GM12878 (cell line): Measurements from ENCODE around the gene C1orf232. TPM values are rescaled to one million over a fixed set of nuclear protein-coding genes. Genes with fewer than 3 reads are reported as not detected.

Experiments used
- ATAC-seq: fragments of 200-7000 bp; cut with Tn5 transposase; 3 replicates; pipeline ENCODE4 v1.9.1; 2020; ENCODE audit warnings: mild to moderate bottlenecking, moderate library complexity
- BruUV-seq: library from RNA; stranded (reverse); fragments of 400-500 nt; replicated peaks from 2 replicates; lab custom pipeline; 2021; lab: Mats Ljungman, UMichigan
- CTCF ChIA-PET: fragments of 300-600 bp; sonication (Branson Sonifier 250); formaldehyde crosslinking; extraction: SDS; loops from one replicate; lab custom pipeline; 2021; ENCODE audit warnings: inconsistent platforms; lab: Yijun Ruan, JAX
- POLR2A ChIA-PET: fragments of 350-600 bp; formaldehyde crosslinking; extraction: SDS; loops from one replicate; lab custom pipeline; 2021; ENCODE audit warnings: inconsistent platforms; lab: Charles Lee
- RAD21 ChIA-PET: fragments of 300-600 bp; sonication (Branson Sonifier 250); formaldehyde crosslinking; loops from one replicate; lab custom pipeline; 2023; ENCODE audit warnings: antibody characterized with exemption; ENCODE audit not compliant: unreplicated experiment; lab: Charles Lee
- SMC1A ChIA-PET: fragments of 300-600 bp; sonication (Branson Sonifier 250); formaldehyde crosslinking; loops from one replicate; lab custom pipeline; 2023; ENCODE audit not compliant: unreplicated experiment, uncharacterized antibody; lab: Charles Lee
- DNase-seq: peaks from one replicate; pipeline ENCODE4 v3.0.0-alpha.2; 2011; ENCODE audit warnings: low read depth, low spot score
- FAIRE-seq: peaks from 3 replicates; lab custom pipeline; 2011; peaks lifted over from hg19 to GRCh38; lab: Jason Lieb, UNC
- H2AFZ ChIP-seq: 2 replicates; pipeline ENCODE4 v1.6.0; 2011; ENCODE audit warnings: low read depth, low read length, control low read depth; ENCODE audit not compliant: control insufficient read depth
- H3K27ac ChIP-seq: 2 replicates; pipeline ENCODE4 v1.5.1; 2011; ENCODE audit warnings: control low read depth; ENCODE audit not compliant: control insufficient read depth, insufficient read depth
- H3K27me3 ChIP-seq, 2 experiments: replicated peaks in 1 of 2; 2 replicates each; pipeline versions ENCODE4 v1.6.0 to v1.6.1; 2011; ENCODE audit warnings: low read length in 1 of 2; ENCODE audit not compliant: control insufficient read depth in 2 of 2, insufficient read depth in 2 of 2
- H3K36me3 ChIP-seq, 2 experiments: 2 replicates each; pipeline ENCODE4 v1.5.1; 2011; ENCODE audit warnings: low read length in 1 of 2; ENCODE audit not compliant: control insufficient read depth in 2 of 2, insufficient read depth in 2 of 2
- H3K4me1 ChIP-seq: 2 replicates; pipeline ENCODE4 v1.6.1; 2011; ENCODE audit warnings: mild to moderate bottlenecking, low read length, moderate library complexity, mixed read lengths; ENCODE audit not compliant: control insufficient read depth, insufficient read depth
- H3K4me2 ChIP-seq: 2 replicates; pipeline ENCODE4 v1.6.0; 2011; ENCODE audit warnings: control low read depth; ENCODE audit not compliant: control insufficient read depth, insufficient read depth
- H3K4me3 ChIP-seq: fragments of 200-600 bp; sonication (generic); 2 replicates; pipeline ENCODE4 v1.5.1; 2016
- H3K79me2 ChIP-seq: 2 replicates; pipeline ENCODE4 v1.6.0; 2011; ENCODE audit warnings: low read length; ENCODE audit not compliant: control insufficient read depth, insufficient read depth
- H3K9ac ChIP-seq: 2 replicates; pipeline ENCODE4 v1.8.0; 2011; ENCODE audit warnings: low read length, control low read depth, mixed read lengths; ENCODE audit not compliant: control insufficient read depth, insufficient read depth
- H3K9me3 ChIP-seq: replicated peaks from 3 replicates; pipeline ENCODE4 v1.5.1; 2011; ENCODE audit warnings: mild to moderate bottlenecking, low read length; ENCODE audit not compliant: control insufficient read depth, insufficient read depth
- H4K20me1 ChIP-seq: 2 replicates; pipeline ENCODE4 v1.6.0; 2011; ENCODE audit not compliant: control insufficient read depth, insufficient read depth
- FOXK2 ChIP-seq: fragments of 450-650 bp; IDR thresholded peaks from 2 replicates; pipeline ENCODE4 v1.6.1; 2017; ENCODE audit warnings: mild to moderate bottlenecking, moderate library complexity
- NFYB ChIP-seq: IDR thresholded peaks from 2 replicates; pipeline ENCODE4 v1.6.1; 2011; ENCODE audit warnings: low read depth, mild to moderate bottlenecking, low read length, improper control_type of control experiment, moderate library complexity; ENCODE audit not compliant: insufficient read depth
- PAX8 ChIP-seq: fragments of 450-650 bp; IDR thresholded peaks from 2 replicates; pipeline ENCODE4 v1.6.1; 2017; ENCODE audit warnings: mild to moderate bottlenecking, moderate library complexity
- SPI1 ChIP-seq: IDR thresholded peaks from 2 replicates; pipeline ENCODE4 v1.6.1; 2011; ENCODE audit warnings: low read depth, mild to moderate bottlenecking, low read length, moderate library complexity, borderline replicate concordance; ENCODE audit not compliant: insufficient read depth
- YY1 ChIP-seq: IDR thresholded peaks from 2 replicates; pipeline ENCODE4 v1.6.1; 2011; ENCODE audit warnings: low read depth, mild to moderate bottlenecking, low read length
- WGBS: methylation state at CpG from one replicate; pipeline ENCODE4 v1.1.6; 2016; ENCODE audit warnings: low lambda C conversion rate; ENCODE audit not compliant: insufficient replicate concordance, insufficient coverage; ENCODE audit errors: missing lambda C conversion rate; 5-methylcytosine and 5-hydroxymethylcytosine counted together
- in situ Hi-C: fragments of 300-500 bp; cut with MboI; formaldehyde crosslinking; loops from 9 replicates; pipeline ENCODE4 v1.14.3; 2018; ENCODE audit warnings: mixed read lengths
- intact Hi-C: fragments of 100-400 bp; cut with micrococcal nuclease; formaldehyde crosslinking; loops from one replicate; pipeline ENCODE4 v1.14.2; 2022; ENCODE audit not compliant: unreplicated experiment
- polyA plus RNA-seq, 11 experiments: library from polyadenylated mRNA; depleted of rRNA in 4 of 11; unstranded in 6 of 11; stranded (reverse) in 5 of 11; fragments of >200 nt; fragmentation: Nextera tagmentation in 4 of 11; fragmentation: Illumina TruSeq in 1 of 11; extraction: Ambion mirVana in 4 of 11; extraction: Trizol in 1 of 11; gene quantifications; 1 replicate in 1 of 11; 2 replicates in 10 of 11; pipeline versions ENCODE4 v1.2.1 to v1.2.3, GENCODE V29; 2011 to 2016; ENCODE audit warnings: inconsistent platforms in 2 of 11, missing spikeins in 2 of 11, low read depth in 1 of 11
- total RNA-seq, 4 experiments: library from RNA; depleted of rRNA in 3 of 4; stranded (reverse); fragments of >200 nt in 3 of 4; fragmentation: Illumina TruSeq in 1 of 4; extraction: Trizol in 1 of 4; gene quantifications; 2 replicates each; pipeline versions ENCODE4 v1.2.1 to v1.2.3, GENCODE V29; 2013 to 2021
- TF ChIP-seq, protein P1 (sequence below): fragments of 450-650 bp; IDR thresholded peaks from 2 replicates; pipeline ENCODE4 v1.6.1; 2018; ENCODE audit warnings: borderline replicate concordance, mild to moderate bottlenecking; ENCODE audit not compliant: partially characterized antibody
- TF ChIP-seq, protein P2 (sequence below): IDR thresholded peaks from 2 replicates; pipeline ENCODE4 v1.6.1; 2011; ENCODE audit warnings: borderline replicate concordance, low read depth, mild to moderate bottlenecking, moderate library complexity, mixed read lengths, low read length; ENCODE audit not compliant: insufficient read depth; ENCODE audit errors: extremely low read length
- TF ChIP-seq, protein P3 (sequence below): fragments of 450-650 bp; IDR thresholded peaks from 2 replicates; pipeline ENCODE4 v1.6.1; 2017; ENCODE audit warnings: mild to moderate bottlenecking, moderate library complexity
- TF ChIP-seq, protein P4 (sequence below): fragments of 450-650 bp; IDR thresholded peaks from 2 replicates; pipeline ENCODE4 v1.6.1; 2018; ENCODE audit warnings: mild to moderate bottlenecking, low read depth, moderate library complexity; ENCODE audit not compliant: partially characterized antibody

Gene C1orf232
- total and polyA plus RNA-seq, 10 of the 15 experiments (the other 5 are each of a cell fraction or from before 2014, with no cell fraction given) = not detected

DNA sequence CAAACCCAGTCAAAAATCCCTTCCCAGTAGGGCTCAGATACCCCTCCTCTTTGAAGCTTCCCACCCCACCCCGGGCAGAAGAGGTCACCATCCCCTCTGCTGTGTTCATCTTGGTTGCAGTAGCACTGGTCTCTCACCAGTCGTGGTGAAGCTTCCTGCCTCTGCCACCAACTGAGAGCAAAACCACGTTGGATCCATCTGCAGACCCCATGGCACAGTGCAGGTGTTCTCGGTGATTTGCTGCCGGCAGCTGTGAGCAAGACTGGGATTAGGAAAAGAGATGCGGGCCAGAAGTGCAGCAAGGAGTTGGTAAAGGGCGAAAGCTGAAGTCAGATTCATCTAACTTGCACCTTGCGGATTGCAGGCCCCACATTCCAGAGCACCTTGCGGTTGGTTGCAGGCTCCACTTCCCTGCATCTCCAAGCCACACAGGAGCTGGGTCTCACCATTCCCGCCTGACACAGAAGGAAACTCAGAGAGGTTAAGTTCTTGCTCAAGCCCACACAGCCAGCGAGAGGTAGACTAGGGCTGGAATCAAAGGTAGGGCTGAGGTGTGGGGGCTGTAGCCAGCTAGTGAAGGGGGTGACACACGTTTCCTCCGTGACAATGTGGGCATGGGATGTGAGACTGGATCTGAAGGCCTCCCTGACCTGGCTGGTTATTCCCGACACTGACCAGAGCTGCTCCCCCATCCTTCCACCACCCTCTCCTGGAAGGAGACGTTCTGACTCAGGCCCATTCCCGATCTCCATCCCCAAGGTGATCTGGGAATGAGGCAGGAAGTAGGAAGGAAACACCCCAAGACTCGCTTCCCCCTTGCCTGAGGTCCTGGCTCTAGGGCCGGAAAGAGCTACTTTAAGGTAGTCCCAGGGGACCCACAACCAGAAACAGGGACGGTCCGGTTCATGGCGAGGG is 13.1 kb downstream of the C1orf232 start (continued):
- TF ChIP-seq, protein P1, sequence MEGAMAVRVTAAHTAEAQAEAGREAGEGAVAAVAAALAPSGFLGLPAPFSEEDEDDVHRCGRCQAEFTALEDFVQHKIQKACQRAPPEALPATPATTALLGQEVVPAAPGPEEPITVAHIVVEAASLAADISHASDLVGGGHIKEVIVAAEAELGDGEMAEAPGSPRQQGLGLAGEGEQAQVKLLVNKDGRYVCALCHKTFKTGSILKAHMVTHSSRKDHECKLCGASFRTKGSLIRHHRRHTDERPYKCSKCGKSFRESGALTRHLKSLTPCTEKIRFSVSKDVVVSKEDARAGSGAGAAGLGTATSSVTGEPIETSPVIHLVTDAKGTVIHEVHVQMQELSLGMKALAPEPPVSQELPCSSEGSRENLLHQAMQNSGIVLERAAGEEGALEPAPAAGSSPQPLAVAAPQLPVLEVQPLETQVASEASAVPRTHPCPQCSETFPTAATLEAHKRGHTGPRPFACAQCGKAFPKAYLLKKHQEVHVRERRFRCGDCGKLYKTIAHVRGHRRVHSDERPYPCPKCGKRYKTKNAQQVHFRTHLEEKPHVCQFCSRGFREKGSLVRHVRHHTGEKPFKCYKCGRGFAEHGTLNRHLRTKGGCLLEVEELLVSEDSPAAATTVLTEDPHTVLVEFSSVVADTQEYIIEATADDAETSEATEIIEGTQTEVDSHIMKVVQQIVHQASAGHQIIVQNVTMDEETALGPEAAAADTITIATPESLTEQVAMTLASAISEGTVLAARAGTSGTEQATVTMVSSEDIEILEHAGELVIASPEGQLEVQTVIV = no peak
- TF ChIP-seq FOXK2 (no peak), YY1 (no peak), PAX8 (no peak), NFYB (no peak)
- TF ChIP-seq, protein P2, sequence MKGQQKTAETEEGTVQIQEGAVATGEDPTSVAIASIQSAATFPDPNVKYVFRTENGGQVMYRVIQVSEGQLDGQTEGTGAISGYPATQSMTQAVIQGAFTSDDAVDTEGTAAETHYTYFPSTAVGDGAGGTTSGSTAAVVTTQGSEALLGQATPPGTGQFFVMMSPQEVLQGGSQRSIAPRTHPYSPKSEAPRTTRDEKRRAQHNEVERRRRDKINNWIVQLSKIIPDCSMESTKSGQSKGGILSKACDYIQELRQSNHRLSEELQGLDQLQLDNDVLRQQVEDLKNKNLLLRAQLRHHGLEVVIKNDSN = no peak

DNA sequence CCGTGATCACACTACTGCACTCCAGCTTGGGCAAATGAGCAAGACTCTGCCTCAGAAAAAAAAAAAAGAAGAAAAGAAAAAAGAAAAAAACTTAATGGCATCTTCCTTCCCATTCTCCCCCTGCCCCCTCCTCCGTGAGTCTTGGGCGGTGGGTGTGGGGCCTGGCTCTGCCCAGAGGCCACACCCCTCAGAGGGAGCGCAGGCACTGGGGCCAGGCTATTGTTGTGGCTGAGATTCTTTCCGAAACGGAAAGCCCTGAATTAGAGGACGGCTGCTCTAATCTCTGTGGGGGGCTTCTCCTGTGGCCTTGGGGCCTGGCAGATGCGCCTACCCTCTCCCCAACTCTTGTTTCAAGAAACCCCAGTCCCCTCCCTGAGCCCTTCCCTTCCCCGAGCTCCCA is 14.0 kb downstream of the C1orf232 start:
- no peak for DNase-seq
- intact Hi-C loops = no loop called here
- H3K27me3 ChIP-seq = peaks cover 1 to 12% of the 10 kb centered on the region in 2 experiments
- no peak overlapping the region for H3K9ac ChIP-seq
- BruUV-seq = no TSS peak
- no peaks in the 10 kb centered on the region for H3K4me1 ChIP-seq
- 21% methylated on average over 8 of the region's 9 CpGs for WGBS
- CTCF ChIA-PET = interaction anchor here (0.6 to 4.8 kb wide), 4 partner anchors 10 to 68 kb away, joined by 3 to 24 read pairs (median 4); no protein-coding TSS in a partner anchor
- in situ Hi-C loops = no loop called here
- POLR2A ChIA-PET = no interaction called here
- no peaks in the 10 kb centered on the region for H3K9me3 ChIP-seq
- no peak for ATAC-seq
- RAD21 ChIA-PET = interaction anchor here (1.9 kb wide), 1 partner anchor 10 kb away, joined by 6 read pairs; no protein-coding TSS in a partner anchor
- no peak overlapping the region for H3K27ac ChIP-seq
- H4K20me1 ChIP-seq = no peaks in the 10 kb centered on the region
- H3K79me2 ChIP-seq = no peaks in the 10 kb centered on the region
- H3K4me2 ChIP-seq = no peak overlapping the region
- SMC1A ChIA-PET = interaction anchor here (2.3 kb wide), 1 partner anchor 10 kb away, joined by 11 read pairs; no protein-coding TSS in a partner anchor
- no peaks in the 10 kb centered on the region for H3K36me3 ChIP-seq
- no peak overlapping the region for H2AFZ ChIP-seq
- no peak overlapping the region for H3K4me3 ChIP-seq
- FAIRE-seq = no peak
- TF ChIP-seq, protein P3, sequence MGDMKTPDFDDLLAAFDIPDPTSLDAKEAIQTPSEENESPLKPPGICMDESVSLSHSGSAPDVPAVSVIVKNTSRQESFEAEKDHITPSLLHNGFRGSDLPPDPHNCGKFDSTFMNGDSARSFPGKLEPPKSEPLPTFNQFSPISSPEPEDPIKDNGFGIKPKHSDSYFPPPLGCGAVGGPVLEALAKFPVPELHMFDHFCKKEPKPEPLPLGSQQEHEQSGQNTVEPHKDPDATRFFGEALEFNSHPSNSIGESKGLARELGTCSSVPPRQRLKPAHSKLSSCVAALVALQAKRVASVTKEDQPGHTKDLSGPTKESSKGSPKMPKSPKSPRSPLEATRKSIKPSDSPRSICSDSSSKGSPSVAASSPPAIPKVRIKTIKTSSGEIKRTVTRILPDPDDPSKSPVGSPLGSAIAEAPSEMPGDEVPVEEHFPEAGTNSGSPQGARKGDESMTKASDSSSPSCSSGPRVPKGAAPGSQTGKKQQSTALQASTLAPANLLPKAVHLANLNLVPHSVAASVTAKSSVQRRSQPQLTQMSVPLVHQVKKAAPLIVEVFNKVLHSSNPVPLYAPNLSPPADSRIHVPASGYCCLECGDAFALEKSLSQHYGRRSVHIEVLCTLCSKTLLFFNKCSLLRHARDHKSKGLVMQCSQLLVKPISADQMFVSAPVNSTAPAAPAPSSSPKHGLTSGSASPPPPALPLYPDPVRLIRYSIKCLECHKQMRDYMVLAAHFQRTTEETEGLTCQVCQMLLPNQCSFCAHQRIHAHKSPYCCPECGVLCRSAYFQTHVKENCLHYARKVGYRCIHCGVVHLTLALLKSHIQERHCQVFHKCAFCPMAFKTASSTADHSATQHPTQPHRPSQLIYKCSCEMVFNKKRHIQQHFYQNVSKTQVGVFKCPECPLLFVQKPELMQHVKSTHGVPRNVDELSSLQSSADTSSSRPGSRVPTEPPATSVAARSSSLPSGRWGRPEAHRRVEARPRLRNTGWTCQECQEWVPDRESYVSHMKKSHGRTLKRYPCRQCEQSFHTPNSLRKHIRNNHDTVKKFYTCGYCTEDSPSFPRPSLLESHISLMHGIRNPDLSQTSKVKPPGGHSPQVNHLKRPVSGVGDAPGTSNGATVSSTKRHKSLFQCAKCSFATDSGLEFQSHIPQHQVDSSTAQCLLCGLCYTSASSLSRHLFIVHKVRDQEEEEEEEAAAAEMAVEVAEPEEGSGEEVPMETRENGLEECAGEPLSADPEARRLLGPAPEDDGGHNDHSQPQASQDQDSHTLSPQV = no peak
- TF ChIP-seq, protein P4, sequence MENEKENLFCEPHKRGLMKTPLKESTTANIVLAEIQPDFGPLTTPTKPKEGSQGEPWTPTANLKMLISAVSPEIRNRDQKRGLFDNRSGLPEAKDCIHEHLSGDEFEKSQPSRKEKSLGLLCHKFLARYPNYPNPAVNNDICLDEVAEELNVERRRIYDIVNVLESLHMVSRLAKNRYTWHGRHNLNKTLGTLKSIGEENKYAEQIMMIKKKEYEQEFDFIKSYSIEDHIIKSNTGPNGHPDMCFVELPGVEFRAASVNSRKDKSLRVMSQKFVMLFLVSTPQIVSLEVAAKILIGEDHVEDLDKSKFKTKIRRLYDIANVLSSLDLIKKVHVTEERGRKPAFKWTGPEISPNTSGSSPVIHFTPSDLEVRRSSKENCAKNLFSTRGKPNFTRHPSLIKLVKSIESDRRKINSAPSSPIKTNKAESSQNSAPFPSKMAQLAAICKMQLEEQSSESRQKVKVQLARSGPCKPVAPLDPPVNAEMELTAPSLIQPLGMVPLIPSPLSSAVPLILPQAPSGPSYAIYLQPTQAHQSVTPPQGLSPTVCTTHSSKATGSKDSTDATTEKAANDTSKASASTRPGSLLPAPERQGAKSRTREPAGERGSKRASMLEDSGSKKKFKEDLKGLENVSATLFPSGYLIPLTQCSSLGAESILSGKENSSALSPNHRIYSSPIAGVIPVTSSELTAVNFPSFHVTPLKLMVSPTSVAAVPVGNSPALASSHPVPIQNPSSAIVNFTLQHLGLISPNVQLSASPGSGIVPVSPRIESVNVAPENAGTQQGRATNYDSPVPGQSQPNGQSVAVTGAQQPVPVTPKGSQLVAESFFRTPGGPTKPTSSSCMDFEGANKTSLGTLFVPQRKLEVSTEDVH = no peak
- no peak for TF ChIP-seq SPI1
